IMR-90 (cell line): ENCODE measurements around the gene JKAMP. TPM values are rescaled to one million over a fixed set of nuclear protein-coding genes. Genes with fewer than 3 reads are reported as not detected.

Experiments used
- ATAC-seq: fragments of 200-7000 bp; cut with Tn5 transposase; 2 replicates; pipeline ENCODE4 v1.9.1; 2020; ENCODE audit warnings: low read depth, mild to moderate bottlenecking, moderate library complexity
- BruUV-seq: library from RNA; stranded (reverse); fragments of 400-500 nt; replicated peaks from 2 replicates; lab custom pipeline; 2021; lab: Mats Ljungman, UMichigan
- CTCF ChIA-PET: fragments of 300-600 bp; formaldehyde crosslinking; extraction: SDS; loops from one replicate; lab custom pipeline; 2021; ENCODE audit warnings: antibody characterized with exemption; lab: Yijun Ruan, JAX
- POLR2A ChIA-PET: fragments of 300-600 bp; sonication (Branson Sonifier 250); formaldehyde crosslinking; loops from one replicate; lab custom pipeline; 2022; ENCODE audit warnings: antibody characterized with exemption; ENCODE audit not compliant: unreplicated experiment; lab: Charles Lee
- DNase-seq: peaks from one replicate; pipeline ENCODE4 v3.0.0; 2013
- H2AFZ ChIP-seq: replicated peaks from 2 replicates; pipeline ENCODE3; 2013; ENCODE audit warnings: low read length, mild to moderate bottlenecking; ENCODE audit not compliant: poor library complexity
- H2AK5ac ChIP-seq: 2 replicates; pipeline ENCODE4 v1.6.1; 2013; ENCODE audit warnings: low read depth, low read length, inconsistent platforms
- H2AK9ac ChIP-seq: replicated peaks from 2 replicates; pipeline ENCODE3; 2013; ENCODE audit warnings: mild to moderate bottlenecking, low read depth, low read length, moderate library complexity; ENCODE audit not compliant: poor library complexity
- H2BK120ac ChIP-seq: 2 replicates; pipeline ENCODE4 v1.6.1; 2013; ENCODE audit warnings: low read depth, low read length, inconsistent platforms
- H2BK15ac ChIP-seq: 3 replicates; pipeline ENCODE4 v1.6.1; 2013; ENCODE audit warnings: low read depth, low read length, inconsistent platforms
- H2BK20ac ChIP-seq: 2 replicates; pipeline ENCODE4 v1.6.1; 2013; ENCODE audit warnings: low read depth, mild to moderate bottlenecking, inconsistent platforms, low read length, moderate library complexity
- H2BK5ac ChIP-seq: 2 replicates; pipeline ENCODE4 v1.6.1; 2013; ENCODE audit warnings: mild to moderate bottlenecking, low read depth, low read length, inconsistent platforms; ENCODE audit not compliant: poor library complexity, severe bottlenecking
- H3K14ac ChIP-seq: replicated peaks from 2 replicates; pipeline ENCODE4 v1.6.1; 2013; ENCODE audit warnings: low read depth, low read length, inconsistent platforms
- H3K18ac ChIP-seq: 2 replicates; pipeline ENCODE4 v1.6.1; 2013; ENCODE audit warnings: low read depth, low read length, control low read depth
- H3K23ac ChIP-seq: 2 replicates; pipeline ENCODE4 v1.6.1; 2013; ENCODE audit warnings: low read depth, low read length, inconsistent platforms
- H3K27ac ChIP-seq: 2 replicates; pipeline ENCODE4 v1.5.1; 2013; ENCODE audit warnings: mild to moderate bottlenecking, control low read depth, low read length; ENCODE audit not compliant: insufficient read depth
- H3K27me3 ChIP-seq: 2 replicates; pipeline ENCODE4 v1.6.1; 2013; ENCODE audit warnings: low read length; ENCODE audit not compliant: control insufficient read depth, insufficient read depth
- H3K36me3 ChIP-seq: 2 replicates; pipeline ENCODE4 v1.6.1; 2013; ENCODE audit warnings: low read length, mixed read lengths; ENCODE audit not compliant: control insufficient read depth, insufficient read depth
- H3K4ac ChIP-seq: 2 replicates; pipeline ENCODE4 v1.6.1; 2013; ENCODE audit warnings: low read depth, low read length, inconsistent platforms
- H3K4me1 ChIP-seq: 2 replicates; pipeline ENCODE4 v1.6.1; 2013; ENCODE audit warnings: low read length, mixed read lengths; ENCODE audit not compliant: control insufficient read depth, insufficient read depth
- H3K4me2 ChIP-seq: 2 replicates; pipeline ENCODE4 v1.6.1; 2013; ENCODE audit warnings: low read depth, mild to moderate bottlenecking, control low read depth, low read length, moderate library complexity
- H3K4me3 ChIP-seq: 2 replicates; pipeline ENCODE4 v1.5.1; 2013; ENCODE audit warnings: low read depth, mild to moderate bottlenecking, control low read depth, low read length, moderate library complexity; ENCODE audit not compliant: insufficient read depth
- H3K56ac ChIP-seq: 2 replicates; pipeline ENCODE4 v1.6.1; 2013; ENCODE audit warnings: low read length, inconsistent platforms; ENCODE audit not compliant: insufficient read depth; ENCODE audit errors: extremely low read depth
- H3K79me1 ChIP-seq, 2 experiments: 2 replicates each; pipeline ENCODE4 v1.6.1; 2013; ENCODE audit warnings: low read length in 2 of 2, inconsistent platforms in 1 of 2, low read depth in 1 of 2
- H3K9ac ChIP-seq: 2 replicates; pipeline ENCODE4 v1.6.1; 2013; ENCODE audit warnings: low read depth, low read length, control low read depth
- H3K9me1 ChIP-seq: 2 replicates; pipeline ENCODE4 v1.6.1; 2013; ENCODE audit warnings: low read length, inconsistent platforms; ENCODE audit not compliant: insufficient read depth
- H3K9me3 ChIP-seq: 2 replicates; pipeline ENCODE4 v1.6.1; 2013; ENCODE audit warnings: low read length; ENCODE audit not compliant: control insufficient read depth, insufficient read depth
- H4K20me1 ChIP-seq: 2 replicates; pipeline ENCODE4 v1.6.1; 2013; ENCODE audit warnings: low read length, inconsistent platforms; ENCODE audit not compliant: insufficient read depth
- H4K5ac ChIP-seq: 2 replicates; pipeline ENCODE4 v1.6.1; 2013; ENCODE audit warnings: mild to moderate bottlenecking, low read depth, low read length, control low read depth
- H4K8ac ChIP-seq, 2 experiments: 2 replicates each; pipeline ENCODE4 v1.6.1; 2013; ENCODE audit warnings: low read depth in 2 of 2, low read length in 2 of 2, control low read depth in 1 of 2, inconsistent platforms in 1 of 2
- H4K91ac ChIP-seq: 2 replicates; pipeline ENCODE4 v1.6.1; 2013; ENCODE audit warnings: low read depth, low read length, inconsistent platforms; ENCODE audit not compliant: insufficient read depth
- CEBPB ChIP-seq: IDR thresholded peaks from 2 replicates; pipeline ENCODE4 v1.6.1; 2012; ENCODE audit warnings: low read depth, low read length, improper control_type of control experiment
- SMC3 ChIP-seq: fragments of 150-350 bp; IDR thresholded peaks from 2 replicates; pipeline ENCODE4 v1.6.1; 2016; ENCODE audit warnings: low read depth, mild to moderate bottlenecking, antibody characterized with exemption, low read length, moderate library complexity
- WGBS, 2 experiments: methylation state at CpG; one replicate each; pipeline versions ENCODE4 v1.1.5 to v1.1.7; 2013; ENCODE audit warnings: missing lambda C conversion rate in 2 of 2; ENCODE audit not compliant: insufficient read length in 1 of 2; ENCODE audit errors: extremely low coverage in 2 of 2; 5-methylcytosine and 5-hydroxymethylcytosine counted together
- dilution Hi-C: fragments of 300-500 bp; cut with HindIII; formaldehyde crosslinking; loops from one replicate; pipeline ENCODE4 v1.14.3; 2018; ENCODE audit warnings: low sequenced_read_pairs; ENCODE audit not compliant: unreplicated experiment
- in situ Hi-C: fragments of 300-500 bp; cut with MboI; formaldehyde crosslinking; loops from 3 replicates; pipeline ENCODE4 v1.14.3; 2019; ENCODE audit warnings: low sequenced_read_pairs, inconsistent platforms, mixed read lengths
- intact Hi-C: fragments of 100-400 bp; cut with micrococcal nuclease; formaldehyde crosslinking; loops from 2 replicates; pipeline ENCODE4 v1.10.0; 2022
- polyA plus RNA-seq, 3 experiments: library from polyadenylated mRNA; depleted of rRNA; stranded (reverse); fragments of >200 nt; gene quantifications; 2 replicates each; pipeline ENCODE4 v1.2.3, GENCODE V29; 2012; ENCODE audit warnings: low replicate concordance in 1 of 3
- total RNA-seq: library from RNA; depleted of rRNA; stranded (reverse); fragments of >200 nt; gene quantifications from 2 replicates; pipeline ENCODE4 v1.2.3, GENCODE V29; 2012

The JKAMP gene
- total and polyA plus RNA-seq, 2 of the 4 experiments (the other 2 are of a cell fraction) = 62.2 to 101 TPM

DNA sequence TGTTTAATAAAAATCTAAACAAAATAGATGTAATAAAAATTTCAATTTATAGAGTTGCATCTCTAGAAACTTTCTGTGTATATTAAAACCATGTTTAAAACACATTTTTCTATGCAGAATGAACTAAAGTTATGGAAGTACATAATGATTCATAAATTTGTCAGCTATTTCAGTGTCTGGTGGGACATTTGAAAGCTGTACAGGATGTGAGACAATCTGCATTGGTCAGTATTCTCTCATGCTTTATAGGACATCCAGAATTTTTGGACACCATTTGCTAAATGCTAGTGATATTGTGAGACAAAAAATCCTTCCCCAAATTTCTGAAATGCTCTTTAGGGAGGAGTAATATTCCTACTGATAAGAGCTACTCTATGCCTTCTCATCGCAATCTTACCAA lies 32.5 kb upstream of the JKAMP start:
- dilution Hi-C loops = no loop called here
- ChIA-PET CTCF (no interaction called here), POLR2A (no interaction called here)
- Histone ChIP-seq H2AK5ac (no peak overlapping the region), H3K4ac (no peak overlapping the region), H2BK5ac (no peak overlapping the region), H2BK120ac (no peak overlapping the region), H4K5ac (no peak overlapping the region), H3K4me1 (peaks cover 10% of the 10 kb centered on the region), H3K9me1 (peaks cover 4% of the 10 kb centered on the region; the same call in 1 of the 2 replicates), H3K27me3 (no peaks in the 10 kb centered on the region), H3K79me1 (peaks cover 12 to 13% of the 10 kb centered on the region in 2 experiments; a peak in 3 of 4 replicates), H3K23ac (no peak overlapping the region), H3K4me3 (no peak overlapping the region), H3K56ac (no peak overlapping the region), H3K27ac (no peak overlapping the region), H3K14ac (no peak overlapping the region), H3K36me3 (peaks cover 9% of the 10 kb centered on the region; the same call in 1 of the 2 replicates), H4K91ac (no peak overlapping the region), H4K8ac (no peak overlapping the region), H3K9ac (no peak overlapping the region), H2AK9ac (no peak overlapping the region), H3K18ac (no peak overlapping the region), H4K20me1 (peaks cover 3% of the 10 kb centered on the region; the same call in 1 of the 2 replicates), H2BK15ac (no peak overlapping the region), H3K4me2 (no peak overlapping the region), H2BK20ac (no peak overlapping the region), H2AFZ (no peak overlapping the region), H3K9me3 (no peaks in the 10 kb centered on the region)
- DNase-seq (peak; percentile 49), ATAC-seq (no peak)
- intact Hi-C loops = loop anchor here (1.0 kb wide), 1 partner anchor 293 kb away; no protein-coding TSS in a partner anchor
- no CpG with 5 or more reads among the region's 1 CpG for WGBS, 2 experiments
- no peak for TF ChIP-seq SMC3
- peak; percentile 60; the same call in 1 of the 2 replicates for TF ChIP-seq CEBPB
- in situ Hi-C loops = loop anchor here (25.0 kb wide), 2 partner anchors 815 to 965 kb away; partner anchors contain the start of gene DACT1
- no TSS peak for BruUV-seq
